ENCODE measurements around the gene SYT2.
A peak's percentile ranks its signal among the peaks of the same experiment; 100 is the strongest.

SYT2 gene

DNA sequence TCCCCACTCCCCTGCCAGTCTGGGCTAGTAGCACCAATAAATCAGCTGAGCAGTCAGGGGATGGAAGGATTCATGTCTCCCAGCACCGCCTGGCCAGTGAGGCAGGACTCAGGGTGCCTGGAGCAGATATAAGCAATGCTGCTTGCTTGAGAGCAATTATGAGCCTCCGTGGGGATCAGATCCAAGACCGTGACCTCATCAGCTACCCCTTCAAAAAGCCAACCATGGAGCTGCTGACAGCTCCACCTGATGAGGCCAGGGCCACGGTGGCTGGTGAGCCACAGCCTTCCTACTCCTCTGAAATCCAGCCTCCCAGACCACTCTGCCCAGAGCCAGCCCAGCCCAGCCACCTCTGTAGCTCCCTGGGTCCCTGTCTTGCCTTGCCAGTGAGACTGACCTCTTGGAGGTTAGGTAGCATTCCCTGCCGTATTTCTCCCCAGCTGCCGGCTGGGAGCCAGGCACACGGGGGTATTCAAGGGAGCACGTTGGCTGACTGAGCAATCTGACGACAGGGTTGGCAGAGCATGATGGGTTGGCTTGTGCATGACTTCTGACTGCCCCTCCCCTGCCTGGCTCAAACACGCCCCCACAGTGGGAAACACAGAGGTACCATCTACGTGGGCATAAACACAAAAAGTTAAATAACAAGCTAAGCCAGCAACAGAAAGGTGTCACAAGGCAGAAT, 28.4 kb downstream of the SYT2 start:
- no peaks in the 10 kb centered on the region for H3K9me3 Mint-ChIP-seq
- H3K27ac Mint-ChIP-seq: no peak overlapping the region
- no peak for DNase-seq
- H3K4me3 Mint-ChIP-seq: no peak overlapping the region
- ATAC-seq (replicated peaks): no peak
- no peaks in the 10 kb centered on the region for H3K36me3 Mint-ChIP-seq (ENCODE audit: insufficient read depth)
- H3K27me3 Mint-ChIP-seq: peaks cover 58 to 83% of the 10 kb centered on the region in 2 donors
- H3K4me1 Mint-ChIP-seq (ENCODE audit: low read depth in 2 of 2): no peaks in the 10 kb centered on the region

DNA sequence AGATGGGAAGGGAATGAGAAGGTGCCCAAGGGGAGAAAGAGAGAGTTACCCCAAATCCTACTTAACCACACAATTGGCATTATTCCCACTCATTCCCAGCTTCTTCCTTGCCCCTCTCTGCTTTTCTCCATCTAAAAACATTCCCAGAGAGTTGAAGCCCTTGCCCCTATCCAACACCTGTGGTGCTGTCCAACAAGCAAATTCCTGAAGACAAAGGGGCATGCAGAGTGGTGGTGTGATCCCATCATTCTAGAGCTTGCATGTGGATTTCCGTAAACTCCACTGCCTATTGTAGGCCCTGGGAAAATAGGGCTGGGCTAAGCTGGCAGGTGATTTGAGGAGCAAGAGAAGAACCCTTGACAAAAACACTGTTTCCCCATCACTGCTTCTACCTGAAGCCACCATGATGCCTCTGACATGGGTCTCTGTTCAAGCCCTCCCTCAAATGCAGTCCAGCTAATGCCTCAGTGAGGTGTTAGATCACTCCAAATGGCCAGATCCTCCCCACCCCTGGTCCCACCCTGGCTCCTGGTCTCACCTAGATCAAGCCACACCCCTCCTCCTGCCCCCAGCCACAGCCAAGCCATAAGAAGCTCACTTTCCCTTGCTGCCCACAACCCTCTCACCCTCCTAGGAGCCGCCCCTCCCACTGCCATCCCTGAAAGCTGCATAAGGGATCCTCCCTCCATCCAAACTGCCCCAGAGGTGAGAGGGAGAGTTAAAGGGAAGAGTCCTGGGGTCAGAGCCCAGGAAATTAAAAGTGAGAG, 29.5 kb downstream of the SYT2 start:
- H3K4me1 Mint-ChIP-seq (ENCODE audit: low read depth in 2 of 2): no peaks in the 10 kb centered on the region
- H3K27me3 Mint-ChIP-seq: peaks cover 53 to 83% of the 10 kb centered on the region in 2 donors
- DNase-seq: no peak
- no peak overlapping the region for H3K27ac Mint-ChIP-seq
- H3K36me3 Mint-ChIP-seq (ENCODE audit: insufficient read depth): no peaks in the 10 kb centered on the region
- H3K4me3 Mint-ChIP-seq: no peak overlapping the region
- no peaks in the 10 kb centered on the region for H3K9me3 Mint-ChIP-seq
- ATAC-seq (replicated peaks): no peak

DNA sequence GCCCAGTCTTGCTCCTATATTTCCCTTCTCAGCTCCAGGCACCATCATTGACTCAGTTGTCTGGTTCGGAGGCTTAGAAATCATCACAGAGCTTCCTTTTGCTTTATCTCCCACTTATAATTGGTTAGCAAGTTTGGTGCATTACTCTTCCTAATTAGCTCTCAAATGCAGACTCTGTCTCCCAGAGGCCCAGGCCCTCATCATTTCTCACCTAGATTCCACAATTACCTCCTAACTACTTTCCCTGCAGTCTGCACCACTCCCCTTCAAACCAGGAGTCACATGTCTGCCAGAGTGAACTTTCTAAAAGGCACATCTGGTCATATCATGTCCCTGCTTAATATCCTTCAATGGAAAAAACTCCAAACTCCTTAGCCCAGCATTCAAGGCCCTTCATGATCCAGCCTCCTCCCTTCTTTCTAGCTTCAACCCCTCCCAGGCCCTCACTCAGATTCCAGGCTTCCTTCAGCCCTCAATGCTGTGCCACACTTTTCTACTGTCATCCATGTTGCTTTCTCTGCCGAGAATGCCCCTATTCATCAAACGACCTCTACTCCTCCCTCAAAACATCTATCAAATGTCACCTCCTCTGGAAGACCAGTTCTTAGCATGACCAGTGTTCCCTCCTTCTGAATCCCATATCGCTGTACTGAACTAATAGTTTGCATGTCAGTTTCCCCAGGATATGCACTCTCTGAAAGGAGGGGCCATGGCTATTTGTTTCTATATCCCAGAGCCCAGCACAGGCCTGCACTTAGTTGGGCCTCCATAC, 30.7 kb downstream of the SYT2 start:
- Mint-ChIP-seq H3K9me3 (no peaks in the 10 kb centered on the region), H3K27ac (no peak overlapping the region), H3K4me3 (no peak overlapping the region), H3K36me3 (ENCODE audit: insufficient read depth) (no peaks in the 10 kb centered on the region), H3K27me3 (peaks cover 42 to 79% of the 10 kb centered on the region in 2 donors), H3K4me1 (ENCODE audit: low read depth in 2 of 2) (no peaks in the 10 kb centered on the region)
- ATAC-seq (replicated peaks) (no peak), DNase-seq (no peak)

DNA sequence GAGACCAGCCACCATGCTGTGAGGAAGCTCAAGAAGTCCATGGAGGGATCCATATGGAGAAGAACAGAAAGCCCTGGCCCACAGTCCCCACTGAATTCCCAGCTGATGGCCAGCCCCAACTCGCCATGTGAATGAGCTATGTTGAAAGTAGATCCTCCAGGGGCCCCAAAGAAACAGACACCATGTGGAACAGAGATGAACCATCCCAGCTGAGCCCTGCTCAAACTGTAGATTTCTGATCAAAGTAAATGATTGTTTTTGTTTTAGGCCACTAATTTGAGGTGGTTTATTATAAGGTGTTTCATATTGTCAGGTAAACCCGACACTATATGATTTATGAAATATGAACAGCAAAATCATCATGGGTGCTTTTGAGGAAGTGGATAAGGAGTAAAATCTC, 32.8 kb downstream of the SYT2 start:
- peaks cover 0 to 1% of the 10 kb centered on the region in 2 donors for H3K9me3 Mint-ChIP-seq
- no peaks in the 10 kb centered on the region for H3K4me1 Mint-ChIP-seq (ENCODE audit: low read depth in 2 of 2)
- no peak for ATAC-seq (replicated peaks)
- H3K27ac Mint-ChIP-seq: no peak overlapping the region
- H3K36me3 Mint-ChIP-seq (ENCODE audit: insufficient read depth): no peaks in the 10 kb centered on the region
- H3K27me3 Mint-ChIP-seq: peaks cover 29 to 69% of the 10 kb centered on the region in 2 donors
- H3K4me3 Mint-ChIP-seq: no peak overlapping the region
- no peak for DNase-seq

DNA sequence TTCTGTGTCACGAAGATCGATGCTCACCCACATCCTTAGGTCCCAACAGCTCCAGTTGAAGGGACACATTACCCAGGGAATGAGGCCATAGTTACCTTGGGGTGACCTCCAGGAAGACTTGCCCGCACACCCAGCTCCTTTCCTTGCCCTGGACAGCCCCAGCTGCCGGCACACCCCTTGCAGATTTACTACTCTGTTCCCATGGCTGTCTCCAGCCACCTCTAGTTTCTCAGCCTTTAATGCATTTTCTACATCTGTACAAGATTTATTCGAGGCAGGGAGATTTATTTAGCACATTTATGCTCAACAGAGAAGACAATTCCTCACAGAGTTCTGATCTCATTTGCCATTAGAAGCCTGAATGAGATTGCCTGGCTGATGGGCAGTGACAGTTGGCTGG, 36.7 kb downstream of the SYT2 start:
- Mint-ChIP-seq H3K27me3 (peaks cover 13 to 40% of the 10 kb centered on the region in 2 donors), H3K36me3 (ENCODE audit: insufficient read depth) (no peaks in the 10 kb centered on the region), H3K27ac (no peak overlapping the region), H3K4me3 (no peak overlapping the region), H3K4me1 (ENCODE audit: low read depth in 2 of 2) (no peaks in the 10 kb centered on the region), H3K9me3 (peaks cover 0 to 2% of the 10 kb centered on the region in 2 donors)
- no peak for ATAC-seq (replicated peaks)
- no peak for DNase-seq

DNA sequence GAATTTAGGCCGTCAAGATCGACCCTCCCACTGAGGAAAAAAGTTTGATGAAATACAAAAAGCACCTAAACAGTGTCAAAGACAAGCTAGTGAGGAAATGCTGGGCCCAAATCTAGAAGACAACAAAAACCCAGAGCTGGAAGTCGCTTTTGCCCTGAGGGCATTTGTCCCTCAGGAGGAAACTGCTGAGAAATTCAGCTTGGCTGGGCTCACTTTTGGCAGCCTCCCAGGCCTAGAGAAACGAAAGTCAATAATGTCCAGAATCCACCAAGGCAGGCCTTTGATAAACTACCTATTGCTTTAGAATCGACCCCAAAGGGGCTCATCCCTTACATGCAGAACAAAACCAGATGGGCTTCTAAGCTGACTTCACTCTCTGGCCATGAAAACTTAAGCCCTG, 38.9 kb downstream of the SYT2 start:
- no peaks in the 10 kb centered on the region for H3K36me3 Mint-ChIP-seq (ENCODE audit: insufficient read depth)
- ATAC-seq (replicated peaks) (no peak), DNase-seq (no peak)
- no peak overlapping the region for H3K27ac Mint-ChIP-seq
- H3K9me3 Mint-ChIP-seq: peaks cover 0 to 2% of the 10 kb centered on the region in 2 donors
- H3K27me3 Mint-ChIP-seq: peaks cover 10 to 25% of the 10 kb centered on the region in 2 donors
- H3K4me3 Mint-ChIP-seq: no peak overlapping the region
- no peaks in the 10 kb centered on the region for H3K4me1 Mint-ChIP-seq (ENCODE audit: low read depth in 2 of 2)

DNA sequence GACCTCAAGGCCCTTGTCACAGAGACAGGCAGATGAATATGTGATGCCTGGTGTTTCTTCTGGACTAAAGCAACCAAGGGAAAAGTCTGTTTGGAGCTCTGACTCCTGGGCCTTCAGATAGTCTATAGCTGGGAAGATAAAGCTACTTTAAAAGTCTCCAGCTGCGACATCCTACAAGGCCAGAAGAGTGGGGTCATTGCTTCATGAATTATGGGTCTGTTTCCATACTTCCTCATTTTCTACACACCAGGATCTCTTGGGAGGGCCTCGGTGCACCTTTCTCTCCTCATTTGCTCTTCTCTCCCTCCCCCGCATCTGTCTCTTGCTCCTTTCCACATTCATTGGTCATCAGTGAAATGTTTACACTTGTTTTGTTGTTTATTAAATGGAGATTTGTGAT, 44.8 kb downstream of the SYT2 start:
- ATAC-seq (replicated peaks): no peak
- no peak for DNase-seq
- Mint-ChIP-seq H3K27ac (no peak overlapping the region), H3K9me3 (no peaks in the 10 kb centered on the region), H3K27me3 (peaks cover 31 to 49% of the 10 kb centered on the region in 2 donors), H3K4me1 (ENCODE audit: low read depth in 2 of 2) (no peaks in the 10 kb centered on the region), H3K4me3 (no peak overlapping the region), H3K36me3 (ENCODE audit: insufficient read depth) (no peaks in the 10 kb centered on the region)

DNA sequence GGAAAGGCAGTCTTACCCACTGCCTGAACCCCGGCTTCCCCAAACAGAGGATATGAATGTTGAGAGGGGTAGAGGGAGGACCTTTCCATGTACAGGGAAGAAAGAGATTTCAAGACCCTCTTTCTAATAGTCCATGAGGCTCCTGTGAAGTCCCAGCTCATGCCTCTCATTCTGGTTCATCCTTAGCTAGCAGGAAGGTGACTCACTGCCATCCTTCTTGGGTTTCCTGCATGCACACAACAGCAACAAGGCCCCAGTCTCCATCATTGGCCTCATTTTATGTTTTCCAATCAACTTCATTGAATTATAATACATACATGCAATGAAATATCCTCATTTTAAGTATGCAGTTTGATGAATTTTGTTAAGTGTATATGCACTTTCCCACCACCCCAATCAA, 46.2 kb downstream of the SYT2 start:
- no peak overlapping the region for H3K27ac Mint-ChIP-seq
- ATAC-seq (replicated peaks): no peak
- DNase-seq: no peak
- peaks cover 28 to 53% of the 10 kb centered on the region in 2 donors for H3K27me3 Mint-ChIP-seq
- H3K4me3 Mint-ChIP-seq: no peak overlapping the region
- no peaks in the 10 kb centered on the region for H3K4me1 Mint-ChIP-seq (ENCODE audit: low read depth in 2 of 2)
- H3K36me3 Mint-ChIP-seq (ENCODE audit: insufficient read depth): no peaks in the 10 kb centered on the region
- H3K9me3 Mint-ChIP-seq: no peaks in the 10 kb centered on the region

DNA sequence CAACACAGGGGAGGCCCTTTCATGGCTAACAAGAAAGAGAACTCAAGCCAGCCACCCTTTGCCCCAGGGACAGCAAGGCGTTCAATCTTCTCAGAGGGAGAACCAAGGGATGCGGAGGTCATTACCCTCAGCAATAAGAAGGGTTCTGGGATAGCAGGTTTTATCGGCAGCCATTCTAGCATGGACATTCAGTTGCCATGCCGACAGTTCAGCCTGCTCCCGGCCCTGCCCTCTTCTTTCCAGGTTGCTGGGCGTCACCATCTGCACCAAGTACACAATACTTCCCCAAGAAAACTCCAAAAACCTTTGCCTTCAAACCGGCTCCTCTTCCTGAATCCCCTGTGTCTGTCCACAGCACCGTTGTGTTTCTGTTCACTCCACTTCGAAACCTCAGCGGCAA, 47.1 kb downstream of the SYT2 start:
- Mint-ChIP-seq H3K27me3 (peaks cover 32 to 62% of the 10 kb centered on the region in 2 donors), H3K36me3 (ENCODE audit: insufficient read depth) (no peaks in the 10 kb centered on the region), H3K4me3 (no peak overlapping the region), H3K27ac (no peak overlapping the region), H3K4me1 (ENCODE audit: low read depth in 2 of 2) (no peaks in the 10 kb centered on the region), H3K9me3 (no peaks in the 10 kb centered on the region)
- ATAC-seq (replicated peaks): no peak
- no peak for DNase-seq

DNA sequence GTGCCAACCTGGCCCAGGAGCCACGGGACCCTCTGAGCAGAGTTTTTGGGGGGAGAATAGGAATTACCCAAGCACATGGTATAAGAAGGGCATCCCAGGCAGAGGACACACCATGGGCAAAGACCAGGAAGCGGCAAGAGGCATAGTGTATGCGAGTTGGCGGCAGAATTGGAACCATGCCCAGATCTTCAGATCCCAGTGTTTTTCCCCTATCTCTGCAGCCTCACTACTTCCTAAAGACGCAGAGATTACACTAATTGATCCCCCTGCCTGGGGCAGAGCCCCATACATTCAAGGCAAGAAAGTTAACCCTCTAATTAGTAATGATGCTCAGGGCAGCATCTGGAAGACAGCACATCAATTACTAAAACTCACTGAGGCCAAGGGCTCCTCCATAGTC, 48.2 kb downstream of the SYT2 start:
- H3K9me3 Mint-ChIP-seq: no peaks in the 10 kb centered on the region
- H3K4me3 Mint-ChIP-seq: no peak overlapping the region
- no peak overlapping the region for H3K27ac Mint-ChIP-seq
- H3K4me1 Mint-ChIP-seq (ENCODE audit: low read depth in 2 of 2): no peaks in the 10 kb centered on the region
- H3K27me3 Mint-ChIP-seq: peaks cover 35 to 73% of the 10 kb centered on the region in 2 donors
- no peaks in the 10 kb centered on the region for H3K36me3 Mint-ChIP-seq (ENCODE audit: insufficient read depth)
- ATAC-seq (replicated peaks): no peak
- no peak for DNase-seq

DNA sequence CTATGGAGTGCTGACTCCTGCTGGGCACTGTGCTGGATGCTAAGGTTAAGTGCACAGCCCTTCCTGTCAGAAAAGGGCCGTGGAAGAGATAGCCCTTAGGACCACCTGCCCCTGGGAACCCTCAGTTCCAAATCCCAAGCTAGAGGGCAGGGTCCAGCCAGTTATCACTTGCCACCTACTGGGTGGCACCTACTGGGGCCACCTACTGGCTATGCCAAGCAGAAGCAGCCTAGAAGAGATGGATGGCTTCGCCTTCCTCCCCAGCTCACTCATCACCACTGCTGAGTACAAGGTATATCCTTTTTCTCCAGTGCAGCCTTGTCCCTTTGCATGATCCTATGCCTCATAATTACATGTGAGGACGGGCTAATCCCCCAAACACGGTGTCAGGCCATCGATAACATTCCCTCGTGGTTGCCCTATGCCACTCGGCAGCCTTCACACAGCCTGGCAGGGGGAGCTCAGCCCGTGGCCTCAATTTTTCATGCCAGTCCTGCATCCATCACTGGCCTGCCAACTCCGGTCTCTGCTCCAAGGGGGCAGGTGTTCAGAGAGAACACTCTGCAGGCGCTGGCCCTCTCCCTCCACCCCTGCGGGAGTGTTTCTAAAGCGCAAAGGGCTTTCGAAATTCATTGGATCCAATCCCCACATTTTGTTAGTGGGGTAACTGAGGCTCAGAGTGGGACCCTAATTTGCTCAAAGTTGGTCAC, 49.0 kb downstream of the SYT2 start:
- Mint-ChIP-seq H3K4me1 (ENCODE audit: low read depth in 2 of 2) (no peaks in the 10 kb centered on the region), H3K27me3 (peaks cover 41 to 80% of the 10 kb centered on the region in 2 donors), H3K36me3 (ENCODE audit: insufficient read depth) (no peaks in the 10 kb centered on the region), H3K9me3 (no peaks in the 10 kb centered on the region), H3K4me3 (no peak overlapping the region), H3K27ac (no peak overlapping the region)
- ATAC-seq (replicated peaks): peak; percentile 29
- no peak for DNase-seq

DNA sequence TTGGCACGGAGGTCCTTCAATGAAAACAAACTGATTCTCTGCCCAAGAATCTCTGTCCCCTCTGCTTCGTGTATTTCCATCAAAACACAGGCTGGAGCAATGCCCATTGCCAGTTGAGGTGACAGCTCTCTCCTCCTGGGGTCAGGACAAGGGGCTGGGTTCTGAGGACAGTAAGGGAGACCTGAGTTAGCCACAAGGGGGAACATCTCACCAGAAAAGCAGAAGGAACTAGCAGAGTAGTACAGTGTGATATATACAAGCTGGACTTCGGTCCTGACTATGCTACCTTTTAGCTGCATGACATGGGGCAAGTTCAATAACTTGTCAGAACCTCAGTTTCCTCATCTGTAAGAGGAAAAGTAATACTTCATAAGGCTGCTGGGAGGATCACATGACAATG, 50.3 kb downstream of the SYT2 start:
- DNase-seq (no peak), ATAC-seq (replicated peaks) (no peak)
- Mint-ChIP-seq H3K27me3 (peaks cover 48 to 93% of the 10 kb centered on the region in 2 donors), H3K36me3 (ENCODE audit: insufficient read depth) (no peaks in the 10 kb centered on the region), H3K27ac (no peak overlapping the region), H3K9me3 (no peaks in the 10 kb centered on the region), H3K4me1 (ENCODE audit: low read depth in 2 of 2) (no peaks in the 10 kb centered on the region), H3K4me3 (no peak overlapping the region)

DNA sequence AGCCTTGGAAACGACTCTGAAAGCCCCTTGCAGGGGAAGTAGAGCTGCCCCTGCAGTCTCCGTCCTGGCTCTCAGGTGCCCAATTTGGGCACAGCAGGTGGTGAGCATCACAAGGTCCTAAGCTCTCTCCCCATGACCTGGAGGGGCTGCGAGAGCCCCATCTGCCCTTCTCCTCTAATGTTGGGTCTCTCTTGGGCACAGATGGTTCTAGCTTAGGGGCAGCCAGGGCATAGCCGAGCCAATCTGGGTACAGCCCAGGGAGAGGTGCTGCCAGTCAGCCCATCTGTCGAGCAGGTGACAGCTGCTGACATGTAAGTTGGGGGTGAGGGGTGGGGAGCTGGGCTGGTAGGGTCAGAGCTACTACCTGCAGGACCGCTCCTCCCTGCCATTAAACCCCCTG, 50.7 kb downstream of the SYT2 start:
- Mint-ChIP-seq H3K27me3 (peaks cover 52 to 97% of the 10 kb centered on the region in 2 donors), H3K36me3 (ENCODE audit: insufficient read depth) (no peaks in the 10 kb centered on the region), H3K4me3 (no peak overlapping the region)

More for the DNA sequence above, 50.7 kb downstream of the SYT2 start:
- Mint-ChIP-seq H3K27ac (no peak overlapping the region), H3K9me3 (no peaks in the 10 kb centered on the region), H3K4me1 (ENCODE audit: low read depth in 2 of 2) (no peaks in the 10 kb centered on the region)
- DNase-seq (no peak), ATAC-seq (replicated peaks) (no peak)
